NCI-H2081 (cell line): ENCODE results near the gene LYL1.

Experiments
- DNase-seq, 2 experiments: peaks; one replicate each; lab custom pipeline; 2025; lab: John Stamatoyannopoulos, UW

Gene LYL1

GRCh38 chr19:13073263-13073662 lies 29.4 kb downstream of the LYL1 start:
- DNase-seq, result no peak

GRCh38 chr19:13072188-13072908 lies 30.3 kb downstream of the LYL1 start:
- no peak for DNase-seq

GRCh38 chr19:13071444-13072187 lies 31.0 kb downstream of the LYL1 start:
- DNase-seq, result no peak

- DNase-seq, result no peak
These were observed 32.1 kb downstream of the LYL1 start for GRCh38 chr19:13070425-13071140.

GRCh38 chr19:13069415-13070359 lies 33.0 kb downstream of the LYL1 start:
- DNase-seq, result peak in 1 of 2 experiments; percentile 31

GRCh38 chr19:13068085-13068846 lies 34.4 kb downstream of the LYL1 start:
- DNase-seq, result no peak

- no peak for DNase-seq
These were observed 35.5 kb downstream of the LYL1 start for GRCh38 chr19:13066933-13067807.

- no peak for DNase-seq
These were observed 36.4 kb downstream of the LYL1 start for GRCh38 chr19:13066226-13066625.

GRCh38 chr19:13064092-13064489 lies 38.6 kb downstream of the LYL1 start:
- no peak for DNase-seq

- DNase-seq, result no peak
These were observed 39.1 kb downstream of the LYL1 start for GRCh38 chr19:13063461-13064091.

- DNase-seq, result no peak
These were observed 40.3 kb downstream of the LYL1 start for GRCh38 chr19:13062317-13062716.

- peak; percentile 75 to 79 for DNase-seq
These were observed 41.4 kb downstream of the LYL1 start for GRCh38 chr19:13060964-13061927.

- no peak for DNase-seq
These were observed 42.3 kb downstream of the LYL1 start for GRCh38 chr19:13060233-13060963.

- DNase-seq, result no peak
These were observed 43.6 kb downstream of the LYL1 start for GRCh38 chr19:13058951-13059660.

GRCh38 chr19:13057744-13058143 lies 44.9 kb downstream of the LYL1 start:
- no peak for DNase-seq

GRCh38 chr19:13057147-13057572 lies 45.5 kb downstream of the LYL1 start:
- peak; percentile 67 to 83 for DNase-seq
